NT2/D1 (cell line): ENCODE results near the gene MTMR1.

Source experiments
- SUZ12 ChIP-seq: IDR thresholded peaks from 2 replicates; pipeline ENCODE4 v1.6.1; 2011; ENCODE audit not compliant: insufficient read length, insufficient read depth; ENCODE audit errors: extremely low read depth
- YY1 ChIP-seq: IDR thresholded peaks from 2 replicates; pipeline ENCODE4 v1.6.1; 2011; ENCODE audit not compliant: insufficient read length, insufficient read depth
- ZNF274 ChIP-seq: IDR thresholded peaks from 2 replicates; pipeline ENCODE4 v1.6.1; 2011; ENCODE audit warnings: mild to moderate bottlenecking, low read depth, low read length

- TF ChIP-seq ZNF274, result no peak
- TF ChIP-seq YY1, result no peak
- no peak for TF ChIP-seq SUZ12
These were observed 3.7 kb downstream of the MTMR1 start for GRCh38 chrX:150696866-150697265.
